Spleen (tissue), 11 donors: ENCODE data around the gene FBLL1. TPM values are rescaled to one million over a fixed set of nuclear protein-coding genes. Genes with fewer than 3 reads are reported as not detected.
A peak's percentile ranks its signal among the peaks of the same experiment; 100 is the strongest.

Experiments
- DNase-seq: peaks from one replicate; pipeline ENCODE4 v3.0.0-alpha.2; 2020
- H3K27ac ChIP-seq, 8 donors: fragments of 200-600 bp; sonication (generic) in 7 of 8; 1 replicate in 4 of 8; 2 replicates in 4 of 8; pipeline versions ENCODE4 v1.5.0 to v1.8.0; 2016 to 2021; ENCODE audit warnings: inconsistent platforms in 4 of 8, mild to moderate bottlenecking in 4 of 8, moderate library complexity in 1 of 8
- H3K27me3 ChIP-seq, 7 donors: fragments of 200-600 bp; sonication (generic) in 6 of 7; replicated peaks in 1 of 7; 1 replicate in 4 of 7; 2 replicates in 3 of 7; pipeline versions ENCODE4 v1.5.0 to v1.8.0; 2016 to 2021; ENCODE audit warnings: inconsistent platforms in 3 of 7, mild to moderate bottlenecking in 1 of 7
- H3K36me3 ChIP-seq, 6 donors: fragments of 200-600 bp; sonication (generic) in 5 of 6; 1 replicate in 4 of 6; 2 replicates in 2 of 6; pipeline versions ENCODE4 v1.5.0 to v1.8.0; 2016 to 2021; ENCODE audit warnings: inconsistent platforms in 2 of 6
- H3K4me1 ChIP-seq, 6 donors: fragments of 200-600 bp; sonication (generic) in 5 of 6; 1 replicate in 3 of 6; 2 replicates in 3 of 6; pipeline versions ENCODE4 v1.5.0 to v1.8.0; 2016 to 2021; ENCODE audit warnings: inconsistent platforms in 3 of 6
- H3K4me3 ChIP-seq, 8 donors: fragments of 200-600 bp; sonication (generic) in 7 of 8; 1 replicate in 4 of 8; 2 replicates in 4 of 8; pipeline versions ENCODE4 v1.5.0 to v1.8.0; 2016 to 2021; ENCODE audit warnings: inconsistent platforms in 4 of 8, mild to moderate bottlenecking in 4 of 8, moderate library complexity in 2 of 8
- H3K9me3 ChIP-seq, 8 donors: fragments of 200-600 bp; sonication (generic) in 7 of 8; 1 replicate in 4 of 8; 2 replicates in 4 of 8; pipeline versions ENCODE4 v1.5.0 to v1.8.0; 2016 to 2021; ENCODE audit warnings: inconsistent platforms in 4 of 8
- CTCF ChIP-seq, 11 experiments: fragments of 200-600 bp in 7 of 11; fragments of 450-650 bp in 4 of 11; sonication (generic) in 4 of 11; IDR thresholded peaks in 8 of 11; conservative IDR thresholded peaks in 3 of 11; 1 replicate in 7 of 11; 2 replicates in 4 of 11; pipeline versions ENCODE4 v1.4.0 to v1.8.0; 2016 to 2021; ENCODE audit warnings: antibody characterized with exemption in 11 of 11, inconsistent platforms in 4 of 11, mild to moderate bottlenecking in 1 of 11
- POLR2A ChIP-seq, 3 donors: fragments of 450-650 bp; IDR thresholded peaks; one replicate each; pipeline ENCODE4 v1.5.1; 2017; ENCODE audit warnings: antibody characterized with exemption in 3 of 3, mild to moderate bottlenecking in 1 of 3
- POLR2AphosphoS5 ChIP-seq, 3 donors: sonication (generic); formaldehyde crosslinking; IDR thresholded peaks; one replicate each; pipeline ENCODE4 v1.5.1; 2017; ENCODE audit warnings: antibody characterized with exemption in 3 of 3
- WGBS, 5 donors: extraction: QIAGEN DNeasy Blood & Tissue Kit in 3 of 5; methylation state at CpG; one replicate each; pipeline versions ENCODE4 v1.1.5 to v1.1.7; 2013 to 2018; 5-methylcytosine and 5-hydroxymethylcytosine counted together
- intact Hi-C: fragments of 100-400 bp; cut with DNase I; formaldehyde crosslinking; loops from one replicate; pipeline ENCODE4 v1.15.0; 2023; ENCODE audit warnings: low total_unique reads
- microRNA-seq, 3 donors: library from miRNA; unstranded; fragments of <30 nt; microRNA quantifications; one replicate each; pipeline versions ENCODE4 to v1.1.0, GENCODE V29; 2019 to 2020
- polyA plus RNA-seq, 3 donors: library from polyadenylated mRNA; stranded (reverse); fragments of 200-250 nt; gene quantifications; one replicate each; pipeline ENCODE4 v1.2.1, GENCODE V29; 2013
- small RNA-seq, 4 donors: library from RNA; depleted of rRNA; stranded (forward); fragments of <200 nt; gene quantifications; one replicate each; pipeline ENCODE3, GENCODE V24; 2016
- total RNA-seq, 7 donors: library from RNA; depleted of rRNA in 3 of 7; stranded (reverse); fragments of >200 nt in 3 of 7; fragmentation: NEBNext Ultra II Directional in 4 of 7; extraction: Animal tissue kit (Norgen Biotek cat#: 25700) in 4 of 7; gene quantifications; one replicate each; pipeline versions ENCODE4 v1.1.0 to v1.2.1, GENCODE V29; 2016 to 2021
- donor health status: healthy with polysubstance abuse.
- donor health status: DM: no; HTN: no; CAD: no; lungs with moderate emphysema.
- donor health status: DM: no; HTN: no; CAD: no.
- donor health status: Bipolar disorder and iron deficiency.
- donor health status: healthy.
- donor health status: DM: no; HTN: no; CAD: no.
- donor health status: DM: yes; HTN: yes; CAD: no.

FBLL1 gene
- total and polyA plus RNA-seq, 10 donors = 0.06 to 0.69 (median 0.20) TPM; not detected in 5

GRCh38 chr5:168579488-168580226 is 50.6 kb downstream of the FBLL1 start:
- no peaks in the 10 kb centered on the region for H3K9me3 ChIP-seq
- DNase-seq = peak; percentile 99
- H3K4me3 ChIP-seq = peak overlapping the region; percentile 68 to 94 (median 82)
- WGBS, 5 donors = 2 to 6% (median 3%) methylated on average over 20 to 52 of the region's 52 CpGs
- TF ChIP-seq POLR2A (IDR thresholded peaks at IDR 0.05) = peak in 2 of 3 donors; percentile 7 to 67
- peak; percentile 93 to 94 (median 93) for TF ChIP-seq POLR2AphosphoS5 (IDR thresholded peaks at IDR 0.05)
- TF ChIP-seq CTCF (IDR thresholded peaks at IDR 0.05 in 8 of 11, conservative IDR thresholded peaks at IDR 0.05 in 3 of 11) = no peak
- H3K36me3 ChIP-seq = no peaks in the 10 kb centered on the region
- peak overlapping the region; percentile 81 to 98 (median 95) for H3K27ac ChIP-seq
- intact Hi-C loops = no loop called here
- no peaks in the 10 kb centered on the region for H3K27me3 ChIP-seq
- peaks cover 14 to 51% (median 28%) of the 10 kb centered on the region in 6 donors for H3K4me1 ChIP-seq

GRCh38 chr5:168580227-168580508 is 51.1 kb downstream of the FBLL1 start:
- DNase-seq = no peak

More at GRCh38 chr5:168580227-168580508, 51.1 kb downstream of the FBLL1 start:
- TF ChIP-seq POLR2AphosphoS5 (IDR thresholded peaks at IDR 0.05) = no peak
- TF ChIP-seq POLR2A (IDR thresholded peaks at IDR 0.05) = no peak
- no peak for TF ChIP-seq CTCF (IDR thresholded peaks at IDR 0.05 in 8 of 11, conservative IDR thresholded peaks at IDR 0.05 in 3 of 11)
- H3K36me3 ChIP-seq = no peaks in the 10 kb centered on the region
- no peaks in the 10 kb centered on the region for H3K9me3 ChIP-seq
- intact Hi-C loops = no loop called here
- H3K4me1 ChIP-seq = peaks cover 14 to 46% (median 28%) of the 10 kb centered on the region in 6 donors
- H3K27me3 ChIP-seq = no peaks in the 10 kb centered on the region
- WGBS, 5 donors = 37 to 55% (median 46%) methylated on average over 3 of the region's 3 CpGs
- peak overlapping the region; percentile 81 to 98 (median 95) for H3K27ac ChIP-seq
- peak overlapping the region in 7 of 8 donors; percentile 75 to 94 (median 83) for H3K4me3 ChIP-seq

Small RNA genes lying within 50 kb of the gene (microRNA-seq; reads per million reads assigned to microRNA genes)
- gene MIR103A1 (0 to 0.35 (median 0) reads per million in 3 donors), gene MIR103B1 (0 reads per million in 3 donors)

Small RNA genes lying within 50 kb of the gene (small RNA-seq; reads per million reads assigned to genes)
- 0.55 to 0.90 (median 0.70) reads per million in 4 donors for gene MIR103A1

Other genes with a start within 250 kb of the FBLL1 start
- gene WWC1, start 237.7 kb upstream of the FBLL1 start, total RNA-seq = 1 to 10 TPM in 6 of 7 donors, under 1 TPM in 1; 0.60 to 5.4 (median 1.3) TPM
- gene WWC1, start 237.7 kb upstream of the FBLL1 start, polyA plus RNA-seq = 1 to 10 TPM; 1.1 to 1.5 (median 1.2) TPM
- gene RARS1, start 42.8 kb upstream of the FBLL1 start, total RNA-seq = 10 to 100 TPM; 55.3 to 75.5 (median 62.0) TPM
- 10 to 100 TPM; 24.2 to 34.7 (median 33.6) TPM for gene RARS1, start 42.8 kb upstream of the FBLL1 start, polyA plus RNA-seq
- 10 to 100 TPM; 39.0 to 70.9 (median 45.8) TPM for gene PANK3, start 50.1 kb downstream of the FBLL1 start, total RNA-seq
- gene PANK3, start 50.1 kb downstream of the FBLL1 start, polyA plus RNA-seq = 1 to 10 TPM; 3.8 to 6.8 (median 4.6) TPM